CD1c-positive myeloid dendritic cell (primary cell): ENCODE data around the gene CCN6.
A peak's percentile ranks its signal among the peaks of the same experiment; 100 is the strongest.

Experiments used
- DNase-seq: peaks from one replicate; pipeline ENCODE4 v3.0.0-alpha.2; 2016; ENCODE audit errors: extremely low spot score

The CCN6 gene

GRCh38 chr6:112117554-112117953, 63.6 kb downstream of the CCN6 start:
- peak; percentile 56 for DNase-seq

DNA sequence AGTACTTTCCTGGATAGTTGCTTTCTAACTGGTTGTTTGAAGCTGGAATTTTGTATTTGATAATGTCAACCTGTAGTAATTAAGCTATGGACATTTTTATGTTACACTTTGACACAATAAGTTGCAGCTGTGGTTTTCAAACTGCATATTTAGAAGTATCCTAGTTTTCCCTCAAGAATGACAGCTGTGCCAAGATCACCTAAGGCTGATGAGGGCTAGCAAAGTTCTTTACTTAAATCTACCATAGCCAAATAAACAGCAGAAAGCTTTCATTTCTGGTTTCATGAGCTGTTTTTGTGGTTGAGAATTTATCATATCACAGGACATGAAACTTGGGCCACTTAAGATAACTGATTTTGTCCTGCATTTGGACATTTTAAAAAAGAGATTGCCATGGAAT, 64.1 kb downstream of the CCN6 start:
- DNase-seq: no peak
